Measurements from ENCODE around the gene TMIE. TPM values are rescaled to one million over a fixed set of nuclear protein-coding genes. Genes with fewer than 3 reads are reported as not detected.
A peak's percentile ranks its signal among the peaks of the same experiment; 100 is the strongest.

TMIE gene, protein sequence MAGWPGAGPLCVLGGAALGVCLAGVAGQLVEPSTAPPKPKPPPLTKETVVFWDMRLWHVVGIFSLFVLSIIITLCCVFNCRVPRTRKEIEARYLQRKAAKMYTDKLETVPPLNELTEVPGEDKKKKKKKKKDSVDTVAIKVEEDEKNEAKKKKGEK
- 0.30 TPM in 1 of 2 replicates, not detected in the other for total RNA-seq
- long read RNA-seq, partial matches to known transcripts = 1 of 1 reads
- long read RNA-seq, other reads (novel, unspliced or antisense) = 0 of 1 reads

DNA sequence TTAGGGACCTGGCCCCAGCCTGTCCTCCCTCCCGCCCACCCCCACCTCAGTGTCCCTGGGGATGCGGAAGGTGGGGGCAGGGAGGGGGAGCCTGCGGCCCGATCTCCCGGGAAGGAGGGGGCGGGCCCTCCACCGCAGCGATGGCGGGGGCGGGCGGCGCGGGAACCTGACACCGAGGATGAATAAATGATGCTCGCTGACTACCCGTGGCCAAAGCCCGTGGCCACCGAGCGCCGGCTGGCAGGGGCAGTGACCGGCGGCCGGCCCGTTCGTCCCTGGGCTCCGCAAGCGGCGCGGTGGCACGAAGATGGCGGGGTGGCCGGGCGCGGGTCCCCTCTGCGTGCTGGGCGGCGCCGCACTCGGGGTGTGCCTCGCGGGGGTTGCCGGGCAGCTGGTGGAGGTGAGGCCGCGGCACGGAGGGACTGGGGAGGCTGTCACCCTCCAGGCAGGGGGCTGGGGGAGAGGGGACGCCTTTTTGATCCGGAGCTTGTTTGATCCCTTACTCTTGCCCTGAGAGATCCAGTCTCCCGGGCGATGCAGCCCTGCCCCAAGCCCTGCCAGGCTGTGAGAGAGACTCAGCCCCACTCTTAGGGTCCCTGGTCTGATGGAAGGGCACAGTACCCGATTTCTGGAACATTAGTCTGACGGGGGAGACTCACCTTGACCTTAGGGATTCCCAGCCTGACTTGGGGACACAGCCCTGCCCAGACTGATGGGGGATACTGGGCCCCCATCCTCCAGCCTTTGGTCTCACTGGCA lies at the start of gene TMIE:
Gene TMIE (plus strand): TSS at position 212 of the 759 bp plus-strand sequence. CDS start 96 bp downstream, at position 308.
- peak within 1 kb of the TSS; percentile 91 for H3K27ac Mint-ChIP-seq (ENCODE audit: unreplicated experiment)
- DNase-seq (ENCODE audit: low read depth, low spot score) = no peak
- H3K4me3 Mint-ChIP-seq = no peak within 1 kb of the TSS
- TF ChIP-seq CTCF (conservative IDR thresholded peaks at IDR 0.05) = no peak
- H3K4me1 Mint-ChIP-seq = peaks cover 10% of the 10 kb centered on the region
- H3K9me3 Mint-ChIP-seq = no peaks in the 10 kb centered on the region
- H3K36me3 Mint-ChIP-seq (ENCODE audit: low read depth) = no peaks in the 10 kb centered on the region
- H3K27me3 Mint-ChIP-seq (ENCODE audit: low read depth) = peaks cover 15% of the 10 kb centered on the region

DNA sequence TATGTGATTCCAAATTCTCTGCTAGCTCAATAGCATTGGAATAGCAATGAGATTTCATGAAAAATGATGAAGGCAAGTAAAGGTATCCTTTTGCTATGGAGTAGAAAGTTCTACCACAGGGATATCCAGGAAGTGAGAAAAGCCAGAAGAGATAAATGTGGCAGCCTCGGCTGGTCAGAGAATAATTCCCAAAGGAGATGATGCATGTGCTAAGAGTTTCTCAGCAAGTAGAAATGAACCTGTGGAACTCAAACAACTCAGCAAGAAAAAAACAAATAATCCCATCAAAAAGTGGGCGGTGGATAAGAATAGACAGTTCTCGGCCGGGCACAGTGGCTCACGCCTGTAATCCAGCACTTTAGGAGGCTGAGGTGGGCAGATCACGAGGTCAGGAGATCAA lies 45.9 kb upstream of the TMIE start:
- Mint-ChIP-seq H3K27me3 (ENCODE audit: low read depth) (peaks cover 18% of the 10 kb centered on the region), H3K27ac (ENCODE audit: unreplicated experiment) (no peak overlapping the region), H3K4me3 (no peak overlapping the region), H3K36me3 (ENCODE audit: low read depth) (no peaks in the 10 kb centered on the region), H3K9me3 (peaks cover 6% of the 10 kb centered on the region), H3K4me1 (peaks cover 14% of the 10 kb centered on the region)
- no peak for DNase-seq (ENCODE audit: low read depth, low spot score)
- TF ChIP-seq CTCF (conservative IDR thresholded peaks at IDR 0.05) = no peak

DNA sequence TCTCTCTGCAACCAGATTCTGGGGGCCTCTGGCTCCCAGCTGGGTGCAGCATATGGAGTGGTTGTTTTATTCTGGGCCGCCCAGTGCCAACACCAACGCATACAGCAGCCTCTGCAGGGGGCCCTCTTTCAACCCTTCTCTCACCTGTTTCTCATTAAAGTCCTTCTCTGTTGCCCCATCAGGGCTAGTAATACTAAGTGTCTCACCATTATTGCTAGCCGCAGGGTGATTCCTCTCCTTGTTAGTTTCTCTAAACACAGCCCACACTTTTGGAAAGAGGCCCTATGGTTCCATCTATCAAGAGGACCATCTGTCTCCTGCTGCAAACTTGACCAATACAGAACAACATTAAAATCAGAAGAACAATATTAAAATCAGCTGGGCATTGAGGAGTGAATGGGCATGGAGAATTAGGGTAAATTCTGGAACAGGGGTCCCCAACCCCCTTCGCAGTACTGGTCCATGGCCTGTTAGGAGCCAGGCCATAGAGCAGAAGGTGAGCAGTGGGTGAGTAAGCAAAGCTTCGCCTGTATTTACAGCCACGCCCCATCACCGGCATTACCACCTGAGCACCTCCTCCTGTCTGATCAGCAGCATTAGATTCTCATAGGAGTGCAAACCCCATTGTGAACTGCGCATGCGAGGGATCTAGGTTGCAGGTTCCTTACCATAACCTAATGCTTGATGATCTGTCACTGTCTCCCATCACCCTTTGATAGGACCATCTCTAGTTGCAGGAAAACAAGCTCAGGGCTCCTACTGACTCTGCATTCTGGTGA lies 44.2 kb upstream of the TMIE start:
- DNase-seq (ENCODE audit: low read depth, low spot score) = no peak

GRCh38 chr3:46659285-46659684 lies 41.9 kb upstream of the TMIE start:
- Mint-ChIP-seq H3K36me3 (ENCODE audit: low read depth) (no peaks in the 10 kb centered on the region), H3K27me3 (ENCODE audit: low read depth) (peaks cover 18% of the 10 kb centered on the region), H3K9me3 (no peaks in the 10 kb centered on the region), H3K4me1 (peaks cover 35% of the 10 kb centered on the region), H3K27ac (ENCODE audit: unreplicated experiment) (no peak overlapping the region), H3K4me3 (no peak overlapping the region)
- TF ChIP-seq CTCF (conservative IDR thresholded peaks at IDR 0.05) = no peak
- no peak for DNase-seq (ENCODE audit: low read depth, low spot score)

More for the DNA sequence above, 44.2 kb upstream of the TMIE start:
- H3K4me3 Mint-ChIP-seq = no peak overlapping the region
- no peak for TF ChIP-seq CTCF (conservative IDR thresholded peaks at IDR 0.05)
- H3K27ac Mint-ChIP-seq (ENCODE audit: unreplicated experiment) = no peak overlapping the region
- no peaks in the 10 kb centered on the region for H3K36me3 Mint-ChIP-seq (ENCODE audit: low read depth)
- H3K4me1 Mint-ChIP-seq = peaks cover 17% of the 10 kb centered on the region
- peaks cover under 1% of the 10 kb centered on the region for H3K9me3 Mint-ChIP-seq
- H3K27me3 Mint-ChIP-seq (ENCODE audit: low read depth) = peaks cover 18% of the 10 kb centered on the region

GRCh38 chr3:46660003-46660402 lies 41.2 kb upstream of the TMIE start:
- H3K4me3 Mint-ChIP-seq = no peak overlapping the region
- peaks cover 15% of the 10 kb centered on the region for H3K27me3 Mint-ChIP-seq (ENCODE audit: low read depth)
- H3K27ac Mint-ChIP-seq (ENCODE audit: unreplicated experiment) = no peak overlapping the region
- H3K9me3 Mint-ChIP-seq = no peaks in the 10 kb centered on the region
- H3K36me3 Mint-ChIP-seq (ENCODE audit: low read depth) = no peaks in the 10 kb centered on the region
- no peak for TF ChIP-seq CTCF (conservative IDR thresholded peaks at IDR 0.05)
- H3K4me1 Mint-ChIP-seq = peaks cover 35% of the 10 kb centered on the region
- DNase-seq (ENCODE audit: low read depth, low spot score) = no peak

Data from neural crest cell (in vitro differentiated cells).